ENCODE results near the gene ATP10A.
"Not testable (repeated sequence)": the region's sequence is repeated elsewhere in the genome, so short reads cannot be mapped to it uniquely, and the experiment has no call there.

ATP10A gene

GRCh38 chr15:25856059-25856458, 7.1 kb downstream of the ATP10A start:
- H3K79me1 ChIP-seq (ENCODE audit: low read depth, low read length); H2BK12ac ChIP-seq (ENCODE audit: low read length); H3K36me3 ChIP-seq (replicated peaks in 1 of 2; ENCODE audit: control insufficient read depth in 2 of 2, insufficient read depth in 2 of 2, low read length in 2 of 2); H3K23ac ChIP-seq (ENCODE audit: low read depth, low read length, poor library complexity); H4K91ac ChIP-seq (ENCODE audit: low read depth, low read length, poor library complexity); H3K9me3 ChIP-seq (replicated peaks in 1 of 2; ENCODE audit: control insufficient read depth in 2 of 2, insufficient read depth in 1 of 2, low read depth in 1 of 2, low read length in 2 of 2); H2BK5ac ChIP-seq (ENCODE audit: low read length); H4K8ac ChIP-seq (ENCODE audit: low read depth, low read length); DNase-seq (ENCODE audit: low spot score); H3K14ac ChIP-seq (ENCODE audit: low read length); H2AK5ac ChIP-seq (ENCODE audit: low read depth, low read length); H3K4me3 ChIP-seq (ENCODE audit: low read length in 2 of 2); H3K4me1 ChIP-seq (ENCODE audit: control insufficient read depth in 2 of 2, insufficient read depth in 1 of 2, low read depth in 1 of 2, low read length in 2 of 2); H3K18ac ChIP-seq (ENCODE audit: low read length); H3K4ac ChIP-seq (ENCODE audit: low read length); H3K27me3 ChIP-seq (ENCODE audit: control insufficient read depth in 3 of 3, insufficient read depth in 3 of 3, low read depth in 1 of 3, low read length in 3 of 3); H2BK15ac ChIP-seq (ENCODE audit: low read length); H2AFZ ChIP-seq (ENCODE audit: low read length); H3K4me2 ChIP-seq (ENCODE audit: insufficient read depth, low read length, poor library complexity, severe bottlenecking); H3K9ac ChIP-seq (ENCODE audit: low read depth, low read length, poor library complexity); H3K27ac ChIP-seq (replicated peaks; ENCODE audit: low read length); H2BK120ac ChIP-seq (ENCODE audit: low read depth, low read length): not testable (repeated sequence)
- WGBS, 2 donors (ENCODE audit: extremely low coverage in 2 of 2, insufficient read length in 2 of 2, insufficient replicate concordance in 1 of 2): no CpG with 5 or more reads among the region's 5 CpGs

GRCh38 chr15:25852661-25853524, 10.2 kb downstream of the ATP10A start:
- no CpG with 5 or more reads among the region's 4 CpGs for WGBS, 2 donors (ENCODE audit: extremely low coverage in 2 of 2, insufficient read length in 2 of 2, insufficient replicate concordance in 1 of 2)
- Histone ChIP-seq H4K91ac (ENCODE audit: low read depth, low read length, poor library complexity) (no peak overlapping the region), H3K36me3 (replicated peaks in 1 of 2; ENCODE audit: control insufficient read depth in 2 of 2, insufficient read depth in 2 of 2, low read length in 2 of 2) (no peaks in the 10 kb centered on the region), H3K4me1 (ENCODE audit: control insufficient read depth in 2 of 2, insufficient read depth in 1 of 2, low read depth in 1 of 2, low read length in 2 of 2) (peaks cover 11 to 18% of the 10 kb centered on the region in 2 donors), H2BK5ac (ENCODE audit: low read length) (no peak overlapping the region), H2BK15ac (ENCODE audit: low read length) (no peak overlapping the region), H3K18ac (ENCODE audit: low read length) (no peak overlapping the region), H3K23ac (ENCODE audit: low read depth, low read length, poor library complexity) (no peak overlapping the region), H3K27me3 (ENCODE audit: control insufficient read depth in 3 of 3, insufficient read depth in 3 of 3, low read depth in 1 of 3, low read length in 3 of 3) (no peaks in the 10 kb centered on the region), H3K9ac (ENCODE audit: low read depth, low read length, poor library complexity) (no peak overlapping the region), H2BK120ac (ENCODE audit: low read depth, low read length) (no peak overlapping the region), H2AFZ (ENCODE audit: low read length) (no peak overlapping the region), H3K4me3 (ENCODE audit: low read length in 2 of 2) (no peak overlapping the region), H4K8ac (ENCODE audit: low read depth, low read length) (no peak overlapping the region), H3K14ac (ENCODE audit: low read length) (no peak overlapping the region), H3K4ac (ENCODE audit: low read length) (no peak overlapping the region), H2AK5ac (ENCODE audit: low read depth, low read length) (no peak overlapping the region), H3K27ac (replicated peaks; ENCODE audit: low read length) (no peak overlapping the region), H2BK12ac (ENCODE audit: low read length) (no peak overlapping the region), H3K4me2 (ENCODE audit: insufficient read depth, low read length, poor library complexity, severe bottlenecking) (no peak overlapping the region), H3K79me1 (ENCODE audit: low read depth, low read length) (no peaks in the 10 kb centered on the region), H3K9me3 (replicated peaks in 1 of 2; ENCODE audit: control insufficient read depth in 2 of 2, insufficient read depth in 1 of 2, low read depth in 1 of 2, low read length in 2 of 2) (no peaks in the 10 kb centered on the region)
- no peak for DNase-seq (ENCODE audit: low spot score)

GRCh38 chr15:25852027-25852426, 11.1 kb downstream of the ATP10A start:
- H3K27me3 ChIP-seq (ENCODE audit: control insufficient read depth in 3 of 3, insufficient read depth in 3 of 3, low read depth in 1 of 3, low read length in 3 of 3): no peaks in the 10 kb centered on the region
- H2BK15ac ChIP-seq (ENCODE audit: low read length): no peak overlapping the region
- H3K18ac ChIP-seq (ENCODE audit: low read length): no peak overlapping the region
- DNase-seq (ENCODE audit: low spot score): no peak
- H4K8ac ChIP-seq (ENCODE audit: low read depth, low read length): no peak overlapping the region
- no peaks in the 10 kb centered on the region for H3K79me1 ChIP-seq (ENCODE audit: low read depth, low read length)
- no peak overlapping the region for H3K14ac ChIP-seq (ENCODE audit: low read length)
- H3K4me3 ChIP-seq (ENCODE audit: low read length in 2 of 2): no peak overlapping the region
- H3K36me3 ChIP-seq (replicated peaks in 1 of 2; ENCODE audit: control insufficient read depth in 2 of 2, insufficient read depth in 2 of 2, low read length in 2 of 2): no peaks in the 10 kb centered on the region
- no peak overlapping the region for H3K23ac ChIP-seq (ENCODE audit: low read depth, low read length, poor library complexity)
- no peak overlapping the region for H4K91ac ChIP-seq (ENCODE audit: low read depth, low read length, poor library complexity)
- H3K27ac ChIP-seq (replicated peaks; ENCODE audit: low read length): no peak overlapping the region
- no peak overlapping the region for H2AK5ac ChIP-seq (ENCODE audit: low read depth, low read length)
- no peak overlapping the region for H3K4me2 ChIP-seq (ENCODE audit: insufficient read depth, low read length, poor library complexity, severe bottlenecking)
- H2BK12ac ChIP-seq (ENCODE audit: low read length): no peak overlapping the region
- H3K4me1 ChIP-seq (ENCODE audit: control insufficient read depth in 2 of 2, insufficient read depth in 1 of 2, low read depth in 1 of 2, low read length in 2 of 2): peaks cover 11 to 18% of the 10 kb centered on the region in 2 donors
- no peaks in the 10 kb centered on the region for H3K9me3 ChIP-seq (replicated peaks in 1 of 2; ENCODE audit: control insufficient read depth in 2 of 2, insufficient read depth in 1 of 2, low read depth in 1 of 2, low read length in 2 of 2)
- no peak overlapping the region for H2AFZ ChIP-seq (ENCODE audit: low read length)
- H2BK120ac ChIP-seq (ENCODE audit: low read depth, low read length): no peak overlapping the region
- H2BK5ac ChIP-seq (ENCODE audit: low read length): no peak overlapping the region
- no peak overlapping the region for H3K4ac ChIP-seq (ENCODE audit: low read length)
- no peak overlapping the region for H3K9ac ChIP-seq (ENCODE audit: low read depth, low read length, poor library complexity)

GRCh38 chr15:25850154-25851111, 12.7 kb downstream of the ATP10A start:
- Histone ChIP-seq H3K9me3 (replicated peaks in 1 of 2; ENCODE audit: control insufficient read depth in 2 of 2, insufficient read depth in 1 of 2, low read depth in 1 of 2, low read length in 2 of 2) (no peaks in the 10 kb centered on the region), H3K27ac (replicated peaks; ENCODE audit: low read length) (no peak overlapping the region), H3K18ac (ENCODE audit: low read length) (peak overlapping the region; percentile 92), H4K8ac (ENCODE audit: low read depth, low read length) (no peak overlapping the region), H3K4me2 (ENCODE audit: insufficient read depth, low read length, poor library complexity, severe bottlenecking) (peak overlapping the region; percentile 66), H3K4ac (ENCODE audit: low read length) (no peak overlapping the region), H2BK120ac (ENCODE audit: low read depth, low read length) (peak overlapping the region; percentile 66), H3K36me3 (replicated peaks in 1 of 2; ENCODE audit: control insufficient read depth in 2 of 2, insufficient read depth in 2 of 2, low read length in 2 of 2) (no peaks in the 10 kb centered on the region), H2BK15ac (ENCODE audit: low read length) (no peak overlapping the region), H3K79me1 (ENCODE audit: low read depth, low read length) (no peaks in the 10 kb centered on the region), H2AK5ac (ENCODE audit: low read depth, low read length) (no peak overlapping the region), H3K27me3 (ENCODE audit: control insufficient read depth in 3 of 3, insufficient read depth in 3 of 3, low read depth in 1 of 3, low read length in 3 of 3) (no peaks in the 10 kb centered on the region), H3K9ac (ENCODE audit: low read depth, low read length, poor library complexity) (peak overlapping the region; percentile 10), H3K23ac (ENCODE audit: low read depth, low read length, poor library complexity) (peak overlapping the region; percentile 74), H4K91ac (ENCODE audit: low read depth, low read length, poor library complexity) (no peak overlapping the region), H2BK12ac (ENCODE audit: low read length) (no peak overlapping the region), H3K14ac (ENCODE audit: low read length) (no peak overlapping the region), H2BK5ac (ENCODE audit: low read length) (no peak overlapping the region), H3K4me3 (ENCODE audit: low read length in 2 of 2) (peak overlapping the region; percentile 33 to 70), H2AFZ (ENCODE audit: low read length) (peak overlapping the region; percentile 95), H3K4me1 (ENCODE audit: control insufficient read depth in 2 of 2, insufficient read depth in 1 of 2, low read depth in 1 of 2, low read length in 2 of 2) (peaks cover 11 to 18% of the 10 kb centered on the region in 2 donors)
- DNase-seq (ENCODE audit: low spot score): peak; percentile 30
- WGBS, 2 donors (ENCODE audit: extremely low coverage in 2 of 2, insufficient read length in 2 of 2, insufficient replicate concordance in 1 of 2): no CpG with 5 or more reads among the region's 36 CpGs
